ENCODE measurements around the gene KRT31. TPM values are rescaled to one million over a fixed set of nuclear protein-coding genes. Genes with fewer than 3 reads are reported as not detected.

KRT31 gene
- total RNA-seq, 4 donors from 2014 or later, result not detected

DNA sequence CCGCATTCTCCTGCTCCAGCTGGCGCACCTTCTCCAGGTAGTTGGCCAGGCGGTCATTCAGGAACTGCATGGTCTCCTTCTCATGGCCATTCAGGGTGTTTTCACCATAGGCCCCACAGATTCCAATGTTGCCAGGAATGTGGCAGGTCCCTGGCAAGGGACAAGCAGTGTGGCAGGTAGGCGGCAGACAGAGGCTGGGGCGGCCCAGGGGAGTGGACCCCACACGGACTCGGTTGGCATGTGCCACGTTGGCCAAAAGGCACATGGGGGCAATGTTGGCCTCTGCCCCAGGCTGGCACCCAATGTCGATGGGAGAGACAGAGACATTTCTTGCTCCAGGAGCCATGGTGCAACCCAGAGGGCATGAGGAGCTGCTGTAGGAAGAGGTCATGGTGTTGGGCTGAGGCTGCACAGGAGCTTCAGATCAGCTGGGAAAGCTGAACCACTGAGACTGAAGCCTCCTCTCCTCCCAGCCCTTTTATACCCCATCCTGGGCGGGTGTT, 43.2 kb upstream of the KRT31 start, which contains the start of gene KRT38:
KRT38 (minus strand) TSS at position 453 of the 503 bp plus-strand sequence; CDS start at position 391, 62 bp downstream.
- no peaks in the 10 kb centered on the region for H3K4me1 ChIP-seq
- H3K36me3 ChIP-seq, result no peaks in the 10 kb centered on the region
- H3K27me3 ChIP-seq, result peaks cover 0 to 3% (median 0%) of the 10 kb centered on the region in 4 donors
- no peak within 1 kb of the TSS for H3K4me3 ChIP-seq
- no peaks in the 10 kb centered on the region for H3K9me3 ChIP-seq
- intact Hi-C loops (cut with DNase I), result no loop called here
- WGBS, result 93% methylated on average over 8 of the region's 10 CpGs
- no peak for TF ChIP-seq POLR2A (IDR thresholded peaks at IDR 0.05; ENCODE audit: low read depth)
- TF ChIP-seq, protein P1, sequence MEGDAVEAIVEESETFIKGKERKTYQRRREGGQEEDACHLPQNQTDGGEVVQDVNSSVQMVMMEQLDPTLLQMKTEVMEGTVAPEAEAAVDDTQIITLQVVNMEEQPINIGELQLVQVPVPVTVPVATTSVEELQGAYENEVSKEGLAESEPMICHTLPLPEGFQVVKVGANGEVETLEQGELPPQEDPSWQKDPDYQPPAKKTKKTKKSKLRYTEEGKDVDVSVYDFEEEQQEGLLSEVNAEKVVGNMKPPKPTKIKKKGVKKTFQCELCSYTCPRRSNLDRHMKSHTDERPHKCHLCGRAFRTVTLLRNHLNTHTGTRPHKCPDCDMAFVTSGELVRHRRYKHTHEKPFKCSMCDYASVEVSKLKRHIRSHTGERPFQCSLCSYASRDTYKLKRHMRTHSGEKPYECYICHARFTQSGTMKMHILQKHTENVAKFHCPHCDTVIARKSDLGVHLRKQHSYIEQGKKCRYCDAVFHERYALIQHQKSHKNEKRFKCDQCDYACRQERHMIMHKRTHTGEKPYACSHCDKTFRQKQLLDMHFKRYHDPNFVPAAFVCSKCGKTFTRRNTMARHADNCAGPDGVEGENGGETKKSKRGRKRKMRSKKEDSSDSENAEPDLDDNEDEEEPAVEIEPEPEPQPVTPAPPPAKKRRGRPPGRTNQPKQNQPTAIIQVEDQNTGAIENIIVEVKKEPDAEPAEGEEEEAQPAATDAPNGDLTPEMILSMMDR (IDR thresholded peaks at IDR 0.05), result no peak
- H3K27ac ChIP-seq (replicated peaks in 1 of 4), result no peak within 1 kb of the TSS
- no peak for DNase-seq (ENCODE audit: extremely low spot score)

DNA sequence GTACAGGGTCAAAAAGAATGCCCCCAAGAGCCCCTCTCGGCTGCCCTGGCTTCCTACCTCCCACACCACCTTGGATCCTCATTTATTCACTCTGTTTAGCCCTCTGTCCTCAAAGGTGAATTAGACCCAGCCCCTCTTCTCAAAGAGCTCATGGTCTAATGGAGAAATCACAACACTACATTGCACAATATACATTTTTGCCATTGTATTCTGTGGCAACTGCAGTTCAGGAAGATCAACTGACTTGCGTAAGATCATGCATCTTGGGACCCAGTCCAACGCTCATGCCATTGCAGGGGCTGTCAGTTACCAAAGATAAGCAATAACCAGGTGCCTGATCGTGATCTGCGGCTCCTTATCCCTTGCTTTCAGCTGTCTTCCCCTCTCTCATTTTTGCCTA, 42.0 kb upstream of the KRT31 start:
- Histone ChIP-seq H3K4me1 (peaks cover 0 to 7% (median 6%) of the 10 kb centered on the region in 4 donors), H3K27me3 (peaks cover 0 to 3% (median 0%) of the 10 kb centered on the region in 4 donors), H3K27ac (replicated peaks in 1 of 4) (no peak overlapping the region), H3K36me3 (no peaks in the 10 kb centered on the region), H3K4me3 (no peak overlapping the region), H3K9me3 (no peaks in the 10 kb centered on the region)
- no peak for DNase-seq (ENCODE audit: extremely low spot score)
- intact Hi-C loops (cut with DNase I), result no loop called here
- TF ChIP-seq POLR2AphosphoS5 (IDR thresholded peaks at IDR 0.05) (no peak), POLR2A (IDR thresholded peaks at IDR 0.05; ENCODE audit: low read depth) (no peak), EP300 (IDR thresholded peaks at IDR 0.05) (no peak)
- TF ChIP-seq, protein P1 (IDR thresholded peaks at IDR 0.05), result no peak
- WGBS, result 78% methylated on average over 4 of the region's 5 CpGs

DNA sequence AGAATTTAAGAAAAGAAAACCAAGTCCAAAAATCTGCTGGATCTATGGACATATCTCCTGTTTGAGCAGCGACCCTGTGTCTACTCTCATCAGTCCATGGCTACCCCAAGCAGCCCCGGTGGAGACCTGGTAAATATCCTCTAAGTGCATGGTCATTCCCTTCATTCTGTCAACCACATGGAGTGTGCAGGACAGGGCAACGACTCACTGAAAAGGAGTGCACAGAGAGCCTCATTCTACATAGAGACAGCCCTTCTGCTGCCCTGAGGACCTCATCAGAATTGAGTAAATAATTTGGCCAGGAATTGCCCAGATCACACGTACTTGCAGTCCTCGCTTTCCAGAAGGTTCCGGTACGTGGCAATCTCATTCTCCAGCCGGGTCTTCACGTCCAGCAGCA, 40.4 kb upstream of the KRT31 start:
- Histone ChIP-seq H3K27ac (replicated peaks in 1 of 4) (no peak overlapping the region), H3K36me3 (no peaks in the 10 kb centered on the region), H3K4me3 (no peak overlapping the region), H3K27me3 (peaks cover 0 to 3% (median 0%) of the 10 kb centered on the region in 4 donors), H3K4me1 (peaks cover 0 to 13% (median 12%) of the 10 kb centered on the region in 4 donors), H3K9me3 (no peaks in the 10 kb centered on the region)
- TF ChIP-seq POLR2AphosphoS5 (IDR thresholded peaks at IDR 0.05), result no peak
- no peak for TF ChIP-seq POLR2A (IDR thresholded peaks at IDR 0.05; ENCODE audit: low read depth)
- no peak for TF ChIP-seq EP300 (IDR thresholded peaks at IDR 0.05)
- TF ChIP-seq, protein P1 (IDR thresholded peaks at IDR 0.05), result no peak
- 90% methylated on average over 9 of the region's 9 CpGs for WGBS
- no peak for DNase-seq (ENCODE audit: extremely low spot score)
- intact Hi-C loops (cut with DNase I), result no loop called here

DNA sequence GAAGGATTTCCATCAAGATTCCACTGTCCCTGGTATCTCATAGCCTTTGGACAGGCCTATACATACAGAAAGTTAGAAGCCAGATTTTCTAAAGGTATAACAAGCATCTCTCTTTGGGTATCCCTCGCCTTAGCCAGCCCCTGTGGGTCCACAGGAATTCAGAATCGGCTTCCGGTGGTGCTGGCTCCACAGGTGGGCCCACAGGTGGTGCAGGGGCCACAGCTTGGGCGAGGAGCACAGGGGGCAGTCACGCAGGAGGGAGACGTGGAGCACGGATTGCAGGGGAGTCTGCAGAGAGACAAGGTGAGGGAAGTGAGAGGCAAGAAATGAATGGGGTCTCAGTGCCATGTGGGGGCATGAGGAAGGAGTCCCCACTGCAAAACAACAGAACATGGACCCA, 39.8 kb upstream of the KRT31 start:
- no peak for TF ChIP-seq EP300 (IDR thresholded peaks at IDR 0.05)
- TF ChIP-seq, protein P1 (IDR thresholded peaks at IDR 0.05), result no peak
- TF ChIP-seq POLR2AphosphoS5 (IDR thresholded peaks at IDR 0.05), result no peak
- TF ChIP-seq POLR2A (IDR thresholded peaks at IDR 0.05; ENCODE audit: low read depth), result no peak
- intact Hi-C loops (cut with DNase I), result no loop called here

DNA sequence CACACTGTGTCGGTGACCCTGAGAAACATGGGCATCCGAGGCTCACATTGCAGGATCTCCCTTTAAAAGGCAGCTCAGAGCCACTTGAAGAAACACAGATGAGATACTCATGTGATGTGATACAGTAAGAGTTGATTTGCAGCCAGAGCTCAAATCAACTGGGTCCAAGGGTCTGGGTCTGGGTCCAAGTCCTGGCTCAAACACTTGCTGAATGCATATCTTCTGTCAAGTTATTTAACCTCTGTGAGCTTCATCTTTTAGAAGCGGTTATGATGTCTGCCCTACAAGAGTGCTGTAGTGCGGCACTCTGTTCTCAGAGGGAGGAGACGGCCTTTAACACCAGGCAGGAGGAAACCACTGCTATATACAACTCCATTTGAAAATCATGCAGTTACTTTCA, 37.0 kb upstream of the KRT31 start:
- 23% methylated on average over 5 of the region's 5 CpGs for WGBS
- Histone ChIP-seq H3K27me3 (no peaks in the 10 kb centered on the region), H3K36me3 (no peaks in the 10 kb centered on the region), H3K27ac (replicated peaks in 1 of 4) (no peak overlapping the region), H3K4me1 (peaks cover 0 to 13% (median 12%) of the 10 kb centered on the region in 4 donors), H3K4me3 (no peak overlapping the region), H3K9me3 (no peaks in the 10 kb centered on the region)
- intact Hi-C loops (cut with DNase I), result no loop called here
- TF ChIP-seq EP300 (IDR thresholded peaks at IDR 0.05), result no peak
- no peak for DNase-seq (ENCODE audit: extremely low spot score)

More for the DNA sequence above, 39.8 kb upstream of the KRT31 start:
- peaks cover 0 to 13% (median 12%) of the 10 kb centered on the region in 4 donors for H3K4me1 ChIP-seq
- no peak overlapping the region for H3K27ac ChIP-seq (replicated peaks in 1 of 4)
- H3K4me3 ChIP-seq, result no peak overlapping the region
- WGBS, result 97% methylated on average over 7 of the region's 7 CpGs
- H3K36me3 ChIP-seq, result no peaks in the 10 kb centered on the region
- H3K27me3 ChIP-seq, result peaks cover 0 to 3% (median 0%) of the 10 kb centered on the region in 4 donors
- H3K9me3 ChIP-seq, result no peaks in the 10 kb centered on the region
- DNase-seq (ENCODE audit: extremely low spot score), result no peak

All from esophagus muscularis mucosa (tissue), 4 donors.